Activated T-cell treated with anti-CD3 and anti-CD28 coated beads, Interleukin-2, amount 50 U/mL, for 48 hours (primary cell): ENCODE results near the gene EIF5A.
A peak's percentile ranks its signal among the peaks of the same experiment; 100 is the strongest.

Source experiments
- DNase-seq, 2 experiments: peaks; one replicate each; pipeline ENCODE4 v3.0.0-alpha.2; 2020

The EIF5A gene

GRCh38 chr17:7306911-7307685, at the start of gene EIF5A:
EIF5A (plus strand) TSS chr17:7307628; CDS start chr17:7309636, 2,008 bp downstream.
- DNase-seq, result peak; percentile 100

DNA sequence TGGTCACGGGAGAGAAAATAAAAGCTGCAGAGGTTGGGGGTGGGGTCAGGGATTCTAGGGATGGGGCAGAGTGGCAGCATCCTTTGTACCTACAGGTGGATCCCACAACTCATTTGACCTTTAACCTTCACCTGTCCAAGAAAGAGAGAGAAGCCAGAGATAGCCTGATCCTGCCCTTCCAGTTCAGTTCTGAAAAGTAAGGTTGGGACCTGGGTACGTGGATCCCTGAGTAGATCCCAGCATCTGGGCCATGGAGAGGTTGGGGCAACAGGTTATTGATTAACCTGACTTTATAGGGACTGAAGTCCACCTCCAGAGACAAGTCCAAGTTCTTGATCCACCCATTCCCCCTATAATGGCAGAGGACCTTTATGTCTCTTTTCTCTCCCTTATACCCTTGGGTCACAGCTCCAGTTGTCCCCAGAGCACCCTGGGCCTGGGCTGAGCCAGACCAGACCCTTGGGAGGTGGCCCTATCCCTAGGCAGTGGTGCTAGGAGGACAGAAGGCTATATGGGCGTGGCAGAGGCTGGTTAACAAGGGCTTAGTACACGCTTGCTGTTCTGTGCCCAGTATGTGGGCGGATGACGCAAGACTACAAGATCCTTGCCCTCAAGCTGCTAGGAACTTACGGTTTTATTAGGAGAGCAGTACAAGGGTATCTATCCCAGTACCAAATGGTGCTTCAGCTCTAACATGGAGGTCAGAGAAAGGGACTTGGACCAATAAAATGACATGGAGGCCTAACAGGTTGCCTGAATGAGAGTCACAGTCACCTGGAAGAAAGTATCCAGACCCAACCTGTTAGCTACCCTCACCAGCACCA, 48.5 kb upstream of the EIF5A start:
- DNase-seq, result peak; percentile 36 to 52

GRCh38 chr17:7259555-7259889, 47.9 kb upstream of the EIF5A start:
- no peak for DNase-seq

DNA sequence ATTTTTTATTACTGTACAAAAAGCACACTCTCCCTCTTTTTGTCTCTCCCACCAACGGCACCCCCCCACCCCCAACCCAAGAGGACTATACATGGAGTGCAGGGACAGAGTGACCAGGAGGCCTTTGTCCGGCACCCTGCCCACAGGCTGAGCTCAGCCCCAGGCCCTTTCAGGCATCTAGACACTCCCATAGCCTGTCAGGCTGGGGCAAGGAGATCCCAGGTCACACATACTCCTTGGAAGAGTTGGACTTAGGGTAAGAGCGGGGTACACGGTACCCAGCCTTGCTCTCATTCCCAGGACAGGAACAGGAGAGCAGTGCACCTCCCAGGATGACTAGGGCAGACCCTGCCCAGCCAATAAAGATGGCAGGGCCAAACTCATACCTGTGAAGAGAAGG, 47.3 kb upstream of the EIF5A start:
- DNase-seq, result no peak

- peak; percentile 49 to 62 for DNase-seq
Observed at GRCh38 chr17:7260651-7261378, 46.6 kb upstream of the EIF5A start.

DNA sequence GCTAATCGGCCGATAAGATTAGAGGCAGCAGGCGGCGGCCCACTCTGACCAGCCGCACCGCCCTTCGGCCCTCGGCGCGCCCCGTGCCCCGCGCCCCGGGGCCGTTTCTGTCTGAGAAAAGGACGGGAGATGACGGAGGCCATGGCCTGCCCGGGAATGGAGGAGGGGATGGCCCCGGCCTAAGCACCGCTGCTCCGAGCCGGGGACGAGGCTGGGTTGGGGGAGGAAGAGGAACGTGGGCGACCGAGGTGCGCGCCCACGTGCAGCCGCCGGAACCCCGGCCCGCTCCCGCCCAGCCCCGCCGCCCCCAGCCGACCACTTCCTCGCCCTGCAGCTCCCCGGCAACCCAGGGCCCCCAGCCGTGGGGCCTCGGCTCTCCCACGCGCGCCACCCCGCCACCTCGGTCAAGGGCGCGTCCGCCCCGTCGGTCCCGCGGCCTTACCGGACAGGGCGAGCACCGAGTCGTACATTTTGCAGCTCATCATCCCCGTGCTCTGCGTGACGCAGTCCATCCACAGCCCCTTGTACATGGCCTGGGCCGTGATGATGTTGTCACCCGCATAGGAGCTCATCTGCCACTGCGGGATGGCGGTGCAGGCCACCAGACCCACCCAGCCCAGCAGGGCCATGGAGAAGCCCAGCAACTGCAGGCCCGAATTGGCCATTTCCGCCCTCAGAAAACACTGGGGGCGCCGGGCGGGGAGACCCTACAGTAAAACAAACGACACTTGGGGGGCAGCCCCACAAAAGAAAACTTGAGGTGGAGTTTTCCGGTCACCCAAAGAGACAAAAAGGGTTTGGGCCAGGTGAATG, 45.8 kb upstream of the EIF5A start:
- peak in 1 of 2 experiments; percentile 50 for DNase-seq

DNA sequence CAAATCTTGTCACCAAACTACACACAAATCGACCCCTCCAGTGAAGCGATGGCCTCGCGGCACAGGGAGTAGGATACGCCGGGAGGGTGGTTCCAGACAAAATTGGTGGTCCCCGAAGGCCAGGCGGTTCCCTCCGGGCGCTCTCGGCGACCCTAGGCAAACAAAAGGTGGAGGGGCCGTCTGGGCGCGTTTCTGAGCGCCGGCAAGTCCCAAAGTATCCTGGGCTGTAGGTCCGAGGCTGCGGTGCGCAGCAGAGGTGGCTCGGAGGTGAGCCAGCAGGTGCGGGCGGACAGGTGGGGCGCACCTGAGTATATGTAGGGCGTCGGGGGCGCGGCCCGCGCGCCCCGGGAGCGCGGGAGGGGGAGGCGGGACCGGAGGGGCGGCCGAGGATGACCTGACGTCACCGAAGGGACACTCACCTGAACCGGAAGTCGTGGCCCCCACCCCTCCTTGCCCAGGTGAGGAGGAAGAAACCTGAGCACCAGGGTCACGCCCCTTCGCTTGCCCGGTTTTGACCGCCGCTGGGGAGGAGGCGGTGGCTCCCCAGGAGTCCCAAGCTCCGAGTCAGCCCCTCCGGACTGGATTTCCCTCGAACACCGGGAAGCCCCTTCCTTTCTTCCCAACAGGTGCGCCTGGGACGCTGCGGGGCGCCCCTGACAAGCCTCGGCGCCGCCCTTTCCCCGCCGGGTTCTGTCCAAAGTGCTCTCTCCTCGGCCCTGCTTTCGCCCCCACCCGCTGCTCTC, 45.1 kb upstream of the EIF5A start, which contains the start of gene CLDN7:
TSS of gene CLDN7 (minus strand) at position 287 of the 743 bp plus-strand sequence. CDS start 435 bp downstream, outside the sequence.
- no peak for DNase-seq

GRCh38 chr17:7262935-7263800, 44.3 kb upstream of the EIF5A start:
- DNase-seq, result no peak

- no peak for DNase-seq
Observed at GRCh38 chr17:7263801-7264078, 43.7 kb upstream of the EIF5A start.

GRCh38 chr17:7266784-7267183, 40.6 kb upstream of the EIF5A start:
- no peak for DNase-seq

GRCh38 chr17:7279448-7279847, 28.0 kb upstream of the EIF5A start:
- DNase-seq, result no peak

GRCh38 chr17:7280519-7281073, 26.8 kb upstream of the EIF5A start:
- DNase-seq, result peak; percentile 93 to 94

DNA sequence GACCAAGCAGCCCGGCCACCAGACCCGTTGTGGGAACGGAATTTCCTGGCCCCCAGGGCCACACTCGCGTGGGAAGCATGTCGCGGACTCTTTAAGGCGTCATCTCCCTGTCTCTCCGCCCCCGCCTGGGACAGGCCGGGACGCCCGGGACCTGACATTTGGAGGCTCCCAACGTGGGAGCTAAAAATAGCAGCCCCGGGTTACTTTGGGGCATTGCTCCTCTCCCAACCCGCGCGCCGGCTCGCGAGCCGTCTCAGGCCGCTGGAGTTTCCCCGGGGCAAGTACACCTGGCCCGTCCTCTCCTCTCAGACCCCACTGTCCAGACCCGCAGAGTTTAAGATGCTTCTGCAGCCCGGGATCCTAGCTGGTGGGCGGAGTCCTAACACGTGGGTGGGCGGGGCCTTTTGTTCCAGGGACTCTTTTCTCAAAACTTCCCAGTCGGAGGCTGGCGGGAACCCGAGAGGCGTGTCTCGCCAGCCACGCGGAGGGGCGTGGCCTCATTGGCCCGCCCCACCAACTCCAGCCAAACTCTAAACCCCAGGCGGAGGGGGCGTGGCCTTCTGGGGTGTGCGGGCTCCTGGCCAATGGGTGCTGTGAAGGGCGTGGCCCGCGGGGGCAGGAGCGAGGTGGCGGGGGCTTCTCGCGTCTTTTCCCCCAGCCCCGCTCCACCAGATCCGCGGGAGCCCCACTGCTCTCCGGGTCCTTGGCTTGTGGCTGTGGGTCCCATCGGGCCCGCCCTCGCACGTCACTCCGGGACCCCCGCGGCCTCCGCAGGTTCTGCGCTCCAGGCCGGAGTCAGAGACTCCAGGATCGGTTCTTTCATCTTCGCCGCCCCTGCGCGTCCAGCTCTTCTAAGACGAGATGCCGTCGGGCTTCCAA, 26.1 kb upstream of the EIF5A start, which contains the start of gene SLC2A4:
TSS of gene SLC2A4 (plus strand) at position 645 of the 879 bp plus-strand sequence. CDS start at position 862, 217 bp downstream.
- DNase-seq, result peak; percentile 94

- peak; percentile 26 for DNase-seq
Observed at GRCh38 chr17:7281953-7282751, 25.3 kb upstream of the EIF5A start.

DNA sequence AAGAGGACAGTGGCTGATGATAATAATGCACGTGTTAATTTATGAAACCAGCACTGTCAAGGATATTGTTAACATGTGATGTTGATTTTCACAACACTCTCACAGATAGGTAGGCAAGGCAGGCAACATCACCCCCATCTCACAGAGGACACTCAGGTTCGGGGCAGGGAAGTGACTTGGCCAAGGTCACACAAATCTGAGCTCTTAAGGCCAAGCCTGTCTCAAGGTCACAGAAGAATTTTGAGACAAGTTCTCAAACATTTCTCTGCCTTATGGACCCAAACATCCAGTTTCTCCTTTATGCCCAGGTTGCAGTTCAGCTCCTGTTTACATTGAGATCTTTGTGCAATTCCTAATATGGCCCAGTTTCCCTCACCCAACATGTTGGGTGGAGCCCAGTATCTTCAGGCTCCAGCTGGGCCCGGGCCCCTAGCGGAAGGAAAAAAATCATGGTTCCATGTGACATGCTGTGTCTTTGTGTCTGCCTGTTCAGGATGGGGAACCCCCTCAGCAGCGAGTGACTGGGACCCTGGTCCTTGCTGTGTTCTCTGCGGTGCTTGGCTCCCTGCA, 24.6 kb upstream of the EIF5A start:
- DNase-seq, result peak in 1 of 2 experiments; percentile 25

DNA sequence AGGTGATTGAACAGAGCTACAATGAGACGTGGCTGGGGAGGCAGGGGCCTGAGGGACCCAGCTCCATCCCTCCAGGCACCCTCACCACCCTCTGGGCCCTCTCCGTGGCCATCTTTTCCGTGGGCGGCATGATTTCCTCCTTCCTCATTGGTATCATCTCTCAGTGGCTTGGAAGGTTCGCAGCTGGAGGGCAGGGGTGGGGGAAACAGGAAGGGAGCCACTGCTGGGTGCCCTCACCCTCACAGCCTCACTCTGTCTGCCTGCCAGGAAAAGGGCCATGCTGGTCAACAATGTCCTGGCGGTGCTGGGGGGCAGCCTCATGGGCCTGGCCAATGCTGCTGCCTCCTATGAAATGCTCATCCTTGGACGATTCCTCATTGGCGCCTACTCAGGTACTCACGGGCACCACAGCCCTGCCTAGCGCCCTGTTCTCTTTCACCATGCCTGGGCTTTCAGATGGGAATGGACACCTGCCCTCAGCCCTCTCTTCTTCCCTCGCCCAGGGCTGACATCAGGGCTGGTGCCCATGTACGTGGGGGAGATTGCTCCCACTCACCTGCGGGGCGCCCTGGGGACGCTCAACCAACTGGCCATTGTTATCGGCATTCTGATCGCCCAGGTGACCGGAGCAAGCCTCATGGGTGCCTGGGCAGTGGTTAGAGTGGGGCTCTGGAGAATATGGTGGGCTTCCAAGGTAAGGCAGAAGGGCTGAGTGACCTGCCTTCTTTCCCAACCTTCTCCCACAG, 23.8 kb upstream of the EIF5A start:
- no peak for DNase-seq

DNA sequence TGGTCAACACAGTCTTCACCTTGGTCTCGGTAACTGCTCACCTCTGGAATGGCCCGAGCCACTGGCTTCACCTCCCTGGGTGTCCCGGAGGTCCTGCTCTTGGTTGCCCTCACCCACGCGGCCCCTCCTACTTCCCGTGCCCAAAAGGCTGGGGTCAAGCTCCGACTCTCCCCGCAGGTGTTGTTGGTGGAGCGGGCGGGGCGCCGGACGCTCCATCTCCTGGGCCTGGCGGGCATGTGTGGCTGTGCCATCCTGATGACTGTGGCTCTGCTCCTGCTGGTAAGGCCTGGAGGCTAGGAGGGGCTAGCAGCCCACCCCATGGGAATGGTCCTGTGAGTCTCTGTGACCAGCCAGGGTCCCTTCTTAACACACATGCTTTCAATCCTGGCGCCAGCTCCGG, 22.5 kb upstream of the EIF5A start:
- no peak for DNase-seq
